GM12865 (cell line): Measurements from ENCODE around the gene KRTAP6-3.

Source experiments
- DNase-seq: peaks from one replicate; pipeline ENCODE4 v3.0.0; 2010; ENCODE audit warnings: low read depth
- H3K4me3 ChIP-seq: 2 replicates; pipeline ENCODE4 v1.5.1; 2011; ENCODE audit warnings: mild to moderate bottlenecking, low read depth, low read length, control low read depth
- TF ChIP-seq, protein P1 (sequence below): IDR thresholded peaks from 2 replicates; pipeline ENCODE4 v1.5.1; 2011; ENCODE audit warnings: low read length, control low read depth, low read depth, inconsistent platforms; ENCODE audit not compliant: insufficient read depth; ENCODE audit errors: missing control alignments

The KRTAP6-3 gene

GRCh38 chr21:30563630-30564029, 28.6 kb upstream of the KRTAP6-3 start:
- TF ChIP-seq, protein P1, sequence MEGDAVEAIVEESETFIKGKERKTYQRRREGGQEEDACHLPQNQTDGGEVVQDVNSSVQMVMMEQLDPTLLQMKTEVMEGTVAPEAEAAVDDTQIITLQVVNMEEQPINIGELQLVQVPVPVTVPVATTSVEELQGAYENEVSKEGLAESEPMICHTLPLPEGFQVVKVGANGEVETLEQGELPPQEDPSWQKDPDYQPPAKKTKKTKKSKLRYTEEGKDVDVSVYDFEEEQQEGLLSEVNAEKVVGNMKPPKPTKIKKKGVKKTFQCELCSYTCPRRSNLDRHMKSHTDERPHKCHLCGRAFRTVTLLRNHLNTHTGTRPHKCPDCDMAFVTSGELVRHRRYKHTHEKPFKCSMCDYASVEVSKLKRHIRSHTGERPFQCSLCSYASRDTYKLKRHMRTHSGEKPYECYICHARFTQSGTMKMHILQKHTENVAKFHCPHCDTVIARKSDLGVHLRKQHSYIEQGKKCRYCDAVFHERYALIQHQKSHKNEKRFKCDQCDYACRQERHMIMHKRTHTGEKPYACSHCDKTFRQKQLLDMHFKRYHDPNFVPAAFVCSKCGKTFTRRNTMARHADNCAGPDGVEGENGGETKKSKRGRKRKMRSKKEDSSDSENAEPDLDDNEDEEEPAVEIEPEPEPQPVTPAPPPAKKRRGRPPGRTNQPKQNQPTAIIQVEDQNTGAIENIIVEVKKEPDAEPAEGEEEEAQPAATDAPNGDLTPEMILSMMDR = no peak
- DNase-seq = no peak
- no peak overlapping the region for H3K4me3 ChIP-seq

- H3K4me3 ChIP-seq = no peak overlapping the region
- TF ChIP-seq, protein P1 = no peak
- DNase-seq = no peak
Measured at GRCh38 chr21:30567617-30568016, 24.6 kb upstream of the KRTAP6-3 start.

GRCh38 chr21:30577766-30578165, 14.5 kb upstream of the KRTAP6-3 start:
- no peak overlapping the region for H3K4me3 ChIP-seq
- no peak for DNase-seq
- TF ChIP-seq, protein P1 = no peak

DNA sequence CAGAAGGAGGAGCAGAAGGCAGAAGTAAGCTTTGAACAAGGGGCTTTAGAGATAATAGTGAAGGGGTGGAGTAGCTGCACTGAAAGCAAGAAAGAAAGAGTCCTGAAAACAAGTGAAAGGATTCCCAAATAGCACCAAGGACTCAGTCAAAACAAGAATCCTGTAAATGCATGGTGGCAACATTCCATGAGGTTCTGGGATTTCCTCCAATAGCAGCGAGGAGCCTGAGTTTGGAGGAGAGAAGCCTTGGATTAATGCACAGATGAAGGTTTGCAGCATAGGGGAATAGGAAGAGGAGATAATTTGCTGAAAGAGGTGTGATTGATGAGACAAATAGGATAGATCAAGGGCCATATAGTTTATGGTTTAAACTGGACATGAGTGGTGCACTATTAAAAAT, 12.9 kb upstream of the KRTAP6-3 start:
- TF ChIP-seq, protein P1 = no peak
- no peak for DNase-seq
- no peak overlapping the region for H3K4me3 ChIP-seq

DNA sequence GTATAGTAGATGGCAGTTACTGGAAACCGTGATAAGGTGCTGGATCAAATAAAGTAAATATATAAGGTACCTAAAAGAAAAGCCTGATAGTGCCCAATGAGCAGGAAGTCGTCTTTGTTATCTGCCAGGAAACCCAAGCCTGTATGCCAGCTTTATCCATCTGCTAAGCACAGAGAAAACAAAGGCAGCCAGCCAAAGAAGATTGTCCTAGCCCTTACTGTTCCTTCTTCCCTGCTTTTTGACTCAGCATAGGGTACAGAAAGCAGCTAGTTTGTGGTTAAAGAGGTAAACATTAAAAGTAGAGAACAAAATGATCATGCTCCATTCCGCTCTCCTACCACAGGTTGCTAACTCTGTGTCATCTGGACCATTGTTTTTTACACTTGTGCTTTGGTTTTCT, 12.1 kb upstream of the KRTAP6-3 start:
- no peak for DNase-seq
- no peak overlapping the region for H3K4me3 ChIP-seq
- TF ChIP-seq, protein P1 = no peak

DNA sequence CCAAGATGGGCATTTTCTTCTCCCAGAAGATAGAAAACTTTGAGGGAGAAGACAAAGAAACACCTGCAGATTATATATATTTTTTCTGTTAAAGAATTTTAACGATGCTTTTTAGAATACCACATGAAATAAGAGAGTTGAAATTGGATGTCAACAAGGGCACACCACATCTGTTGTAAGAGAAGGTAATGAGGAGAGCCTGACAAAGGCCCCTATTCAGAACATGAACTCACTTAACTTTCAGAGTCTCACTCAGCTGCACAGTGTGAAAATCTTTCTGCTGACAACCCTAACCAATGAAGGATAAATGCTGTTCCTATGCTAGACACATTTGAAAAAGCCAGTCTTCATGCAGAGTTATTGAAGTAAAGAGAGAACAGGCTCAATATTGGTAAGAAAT, 9.4 kb upstream of the KRTAP6-3 start:
- TF ChIP-seq, protein P1 = no peak
- H3K4me3 ChIP-seq = no peak overlapping the region
- no peak for DNase-seq

DNA sequence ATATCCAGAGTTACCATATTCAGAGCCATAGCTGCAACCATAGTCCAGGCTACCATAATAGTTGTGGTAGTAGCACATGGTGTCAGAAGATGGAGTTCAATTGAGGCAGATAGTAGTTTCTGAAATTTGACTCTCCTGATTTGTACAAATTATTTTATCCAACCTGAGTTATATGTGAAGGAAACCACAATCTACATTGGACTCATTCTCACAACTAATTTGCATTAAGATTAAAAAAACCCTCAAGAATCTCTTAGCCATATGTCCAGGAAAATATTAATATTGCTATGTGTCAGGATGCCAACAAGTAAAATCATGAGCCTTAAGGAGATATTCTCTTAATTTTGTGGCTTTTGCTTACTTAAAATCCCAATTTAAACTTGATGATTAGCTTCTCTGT, 1.9 kb upstream of the KRTAP6-3 start, which contains the start of gene KRTAP22-2:
TSS of gene KRTAP22-2 (minus strand) at position 101 of the 400 bp plus-strand sequence.
- H3K4me3 ChIP-seq = no peak within 1 kb of the TSS
- TF ChIP-seq, protein P1 = no peak
- DNase-seq = no peak
